K562 (cell line): Measurements from ENCODE around the gene U2AF1L4. TPM values are rescaled to one million over a fixed set of nuclear protein-coding genes. Genes with fewer than 3 reads are reported as not detected.
A peak's percentile ranks its signal among the peaks of the same experiment; 100 is the strongest.

Source experiments
- ARHGAP35 ChIP-seq: fragments of 450-650 bp; IDR thresholded peaks from 2 replicates; pipeline ENCODE4 v1.6.1; 2018; ENCODE audit not compliant: partially characterized antibody
- ARID1B ChIP-seq: fragments of 450-650 bp; IDR thresholded peaks from 2 replicates; pipeline ENCODE4 v1.6.1; 2016; ENCODE audit warnings: antibody characterized with exemption, mild to moderate bottlenecking, inconsistent platforms
- BCOR ChIP-seq: fragments of 450-650 bp; IDR thresholded peaks from 2 replicates; pipeline ENCODE4 v1.6.1; 2016
- CHD4 ChIP-seq: fragments of 200-600 bp; sonication (generic); IDR thresholded peaks from 3 replicates; pipeline ENCODE4 v1.6.1; 2012; ENCODE audit warnings: low read depth, mild to moderate bottlenecking, mixed read lengths, low read length, inconsistent platforms; ENCODE audit not compliant: insufficient read depth, insufficient replicate concordance, poor library complexity, severe bottlenecking
- EGR1 ChIP-seq: fragments of 450-650 bp; conservative IDR thresholded peaks from 2 replicates; pipeline ENCODE4 v1.6.1; 2017; ENCODE audit warnings: mild to moderate bottlenecking
- GABPB1 ChIP-seq: sonication (generic); formaldehyde crosslinking; IDR thresholded peaks from 2 replicates; pipeline ENCODE4 v1.8.0; 2022; ENCODE audit warnings: mild to moderate bottlenecking, missing genetic modification reagents
- MAFG ChIP-seq: fragments of 450-650 bp; conservative IDR thresholded peaks from 2 replicates; pipeline ENCODE4 v1.6.1; 2016; ENCODE audit warnings: missing genetic modification characterization, missing compliant biosample characterization
- MYC ChIP-seq, 2 experiments: fragments of 250-450 bp in 1 of 2; sonication (Bioruptor Pico) in 1 of 2; IDR thresholded peaks; 2 replicates each; pipeline versions ENCODE4 v1.5.1 to v1.6.1; 2012 to 2021; ENCODE audit warnings: low read depth in 2 of 2, borderline replicate concordance in 1 of 2, improper control_type of control experiment in 1 of 2, low read length in 1 of 2, mild to moderate bottlenecking in 1 of 2, moderate library complexity in 1 of 2
- NFIC ChIP-seq: fragments of 450-650 bp; IDR thresholded peaks from 2 replicates; pipeline ENCODE4 v1.6.1; 2017; ENCODE audit warnings: mild to moderate bottlenecking, inconsistent platforms
- NFRKB ChIP-seq: fragments of 450-650 bp; IDR thresholded peaks from 2 replicates; pipeline ENCODE4 v1.6.1; 2016; ENCODE audit warnings: low read depth
- PHF20 ChIP-seq: fragments of 450-650 bp; IDR thresholded peaks from 2 replicates; pipeline ENCODE4 v1.6.1; 2018; ENCODE audit not compliant: partially characterized antibody
- STAT5A ChIP-seq: IDR thresholded peaks from 2 replicates; pipeline ENCODE4 v1.6.1; 2012; ENCODE audit warnings: low read length, inconsistent platforms, borderline replicate concordance
- TAF15 ChIP-seq: fragments of 200-400 bp; formaldehyde crosslinking; IDR thresholded peaks from 2 replicates; pipeline ENCODE4 v1.6.1; 2017; ENCODE audit warnings: mild to moderate bottlenecking, low read depth, low read length, moderate library complexity
- TRIM28 ChIP-seq: fragments of 450-650 bp; IDR thresholded peaks from 2 replicates; pipeline ENCODE4 v1.6.1; 2017
- XRCC5 ChIP-seq: fragments of 200-400 bp; formaldehyde crosslinking; IDR thresholded peaks from 2 replicates; pipeline ENCODE4 v1.6.1; 2017; ENCODE audit warnings: low read depth, mild to moderate bottlenecking, low read length
- ZFX ChIP-seq: sonication (generic); formaldehyde crosslinking; IDR thresholded peaks from 2 replicates; pipeline ENCODE4 v1.8.0; 2022; ENCODE audit warnings: mild to moderate bottlenecking, missing genetic modification reagents, moderate library complexity
- polyA plus RNA-seq, 8 experiments: library from polyadenylated mRNA; depleted of rRNA in 4 of 8; stranded (reverse) in 5 of 8; unstranded in 3 of 8; fragments of >200 nt; fragmentation: Nextera tagmentation in 2 of 8; fragmentation: Illumina TruSeq in 1 of 8; extraction: Ambion mirVana in 2 of 8; extraction: Trizol in 1 of 8; gene quantifications; 2 replicates each; pipeline versions ENCODE4 v1.2.1 to v1.2.3, GENCODE V29; 2011 to 2014; ENCODE audit warnings: inconsistent platforms in 1 of 8, missing spikeins in 1 of 8
- total RNA-seq, 7 experiments: library from RNA; depleted of rRNA in 6 of 7; stranded (reverse); fragments of >200 nt in 6 of 7; fragmentation: Illumina TruSeq in 2 of 7; extraction: Trizol in 2 of 7; gene quantifications; 2 replicates each; pipeline versions ENCODE4 v1.2.1 to v1.2.3, GENCODE V29; 2011 to 2021; ENCODE audit warnings: low replicate concordance in 1 of 7
- TF ChIP-seq, protein P1 (sequence below): sonication (generic); formaldehyde crosslinking; IDR thresholded peaks from 2 replicates; pipeline ENCODE4 v1.8.0; 2022; ENCODE audit warnings: mild to moderate bottlenecking, missing genetic modification reagents
- TF ChIP-seq, protein P2 (sequence below), 2 experiments: fragments of 200-800 bp in 1 of 2; sonication (Bioruptor generic) in 1 of 2; sonication (generic) in 1 of 2; formaldehyde crosslinking in 1 of 2; IDR thresholded peaks in 1 of 2; conservative IDR thresholded peaks in 1 of 2; 2 replicates each; pipeline versions ENCODE4 v1.5.0 to v1.6.1; 2016 to 2020; ENCODE audit warnings: missing compliant biosample characterization in 1 of 2, missing genetic modification characterization in 1 of 2, missing genetic modification reagents in 1 of 2

The U2AF1L4 gene
- total and polyA plus RNA-seq, 9 of the 15 experiments (the other 6 are each of a cell fraction or from before 2014, with no cell fraction given) = 8.4 to 19.5 (median 12.6) TPM

- TF ChIP-seq, protein P1, sequence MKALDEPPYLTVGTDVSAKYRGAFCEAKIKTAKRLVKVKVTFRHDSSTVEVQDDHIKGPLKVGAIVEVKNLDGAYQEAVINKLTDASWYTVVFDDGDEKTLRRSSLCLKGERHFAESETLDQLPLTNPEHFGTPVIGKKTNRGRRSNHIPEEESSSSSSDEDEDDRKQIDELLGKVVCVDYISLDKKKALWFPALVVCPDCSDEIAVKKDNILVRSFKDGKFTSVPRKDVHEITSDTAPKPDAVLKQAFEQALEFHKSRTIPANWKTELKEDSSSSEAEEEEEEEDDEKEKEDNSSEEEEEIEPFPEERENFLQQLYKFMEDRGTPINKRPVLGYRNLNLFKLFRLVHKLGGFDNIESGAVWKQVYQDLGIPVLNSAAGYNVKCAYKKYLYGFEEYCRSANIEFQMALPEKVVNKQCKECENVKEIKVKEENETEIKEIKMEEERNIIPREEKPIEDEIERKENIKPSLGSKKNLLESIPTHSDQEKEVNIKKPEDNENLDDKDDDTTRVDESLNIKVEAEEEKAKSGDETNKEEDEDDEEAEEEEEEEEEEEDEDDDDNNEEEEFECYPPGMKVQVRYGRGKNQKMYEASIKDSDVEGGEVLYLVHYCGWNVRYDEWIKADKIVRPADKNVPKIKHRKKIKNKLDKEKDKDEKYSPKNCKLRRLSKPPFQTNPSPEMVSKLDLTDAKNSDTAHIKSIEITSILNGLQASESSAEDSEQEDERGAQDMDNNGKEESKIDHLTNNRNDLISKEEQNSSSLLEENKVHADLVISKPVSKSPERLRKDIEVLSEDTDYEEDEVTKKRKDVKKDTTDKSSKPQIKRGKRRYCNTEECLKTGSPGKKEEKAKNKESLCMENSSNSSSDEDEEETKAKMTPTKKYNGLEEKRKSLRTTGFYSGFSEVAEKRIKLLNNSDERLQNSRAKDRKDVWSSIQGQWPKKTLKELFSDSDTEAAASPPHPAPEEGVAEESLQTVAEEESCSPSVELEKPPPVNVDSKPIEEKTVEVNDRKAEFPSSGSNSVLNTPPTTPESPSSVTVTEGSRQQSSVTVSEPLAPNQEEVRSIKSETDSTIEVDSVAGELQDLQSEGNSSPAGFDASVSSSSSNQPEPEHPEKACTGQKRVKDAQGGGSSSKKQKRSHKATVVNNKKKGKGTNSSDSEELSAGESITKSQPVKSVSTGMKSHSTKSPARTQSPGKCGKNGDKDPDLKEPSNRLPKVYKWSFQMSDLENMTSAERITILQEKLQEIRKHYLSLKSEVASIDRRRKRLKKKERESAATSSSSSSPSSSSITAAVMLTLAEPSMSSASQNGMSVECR = 0 out of 2 replicates have a peak, but pooled peaks have one; percentile 4
- TF ChIP-seq TAF15 = no peak
- no peak for TF ChIP-seq GABPB1 (CRISPR knock-in tag)
- no peak for TF ChIP-seq MAFG (tag)
- TF ChIP-seq ARHGAP35 = no peak
- TF ChIP-seq, protein P2, sequence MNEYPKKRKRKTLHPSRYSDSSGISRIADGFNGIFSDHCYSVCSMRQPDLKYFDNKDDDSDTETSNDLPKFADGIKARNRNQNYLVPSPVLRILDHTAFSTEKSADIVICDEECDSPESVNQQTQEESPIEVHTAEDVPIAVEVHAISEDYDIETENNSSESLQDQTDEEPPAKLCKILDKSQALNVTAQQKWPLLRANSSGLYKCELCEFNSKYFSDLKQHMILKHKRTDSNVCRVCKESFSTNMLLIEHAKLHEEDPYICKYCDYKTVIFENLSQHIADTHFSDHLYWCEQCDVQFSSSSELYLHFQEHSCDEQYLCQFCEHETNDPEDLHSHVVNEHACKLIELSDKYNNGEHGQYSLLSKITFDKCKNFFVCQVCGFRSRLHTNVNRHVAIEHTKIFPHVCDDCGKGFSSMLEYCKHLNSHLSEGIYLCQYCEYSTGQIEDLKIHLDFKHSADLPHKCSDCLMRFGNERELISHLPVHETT (CRISPR knock-in tag; conservative IDR thresholded peaks at IDR 0.05 in 1 of 2, IDR thresholded peaks at IDR 0.05 in 1 of 2) = peak in 1 of 2 experiments; percentile 61; a peak in 1 of 4 replicates
- peak; percentile 50 for TF ChIP-seq EGR1
- no peak for TF ChIP-seq STAT5A
- peak; percentile 43; the same call in 1 of the 2 replicates for TF ChIP-seq MYC (IDR thresholded peaks at IDR 0.05; ENCODE audit: low read depth, low read length)
- TF ChIP-seq MYC (CRISPR knock-in tag; IDR thresholded peaks at IDR 0.05; ENCODE audit: borderline replicate concordance, low read depth) = no peak
- TF ChIP-seq PHF20 = peak; percentile 14
- peak; percentile 36; the same call in 1 of the 2 replicates for TF ChIP-seq ZFX (CRISPR knock-in tag)
- no peak for TF ChIP-seq CHD4
- TF ChIP-seq NFRKB = peak; percentile 40; the same call in 1 of the 2 replicates
- TF ChIP-seq BCOR = no peak
- TF ChIP-seq NFIC = 0 out of 2 replicates have a peak, but pooled peaks have one; percentile 17
- no peak for TF ChIP-seq TRIM28
- TF ChIP-seq XRCC5 = 0 out of 2 replicates have a peak, but pooled peaks have one; percentile 22
- no peak for TF ChIP-seq ARID1B
These were observed 539 bp downstream of the U2AF1L4 start (continued) for GRCh38 chr19:35744430-35745327.
